OCI-LY7 (cell line): ENCODE results near the gene ENOSF1.

Source experiments
- EZH2phosphoT487 ChIP-seq: fragments of 200-600 bp; sonication (generic); IDR thresholded peaks from 2 replicates; pipeline ENCODE4 v1.6.1; 2018; ENCODE audit warnings: low read depth, borderline replicate concordance, mild to moderate bottlenecking, mixed run types, antibody characterized with exemption, low read length, moderate library complexity, mixed read lengths
- TF ChIP-seq, protein P1 (sequence below): fragments of 200-600 bp; sonication (generic); conservative IDR thresholded peaks from 2 replicates; pipeline ENCODE4 v1.5.1; 2014; ENCODE audit warnings: mild to moderate bottlenecking, antibody characterized with exemption, low read length, moderate library complexity, mixed read lengths

DNA sequence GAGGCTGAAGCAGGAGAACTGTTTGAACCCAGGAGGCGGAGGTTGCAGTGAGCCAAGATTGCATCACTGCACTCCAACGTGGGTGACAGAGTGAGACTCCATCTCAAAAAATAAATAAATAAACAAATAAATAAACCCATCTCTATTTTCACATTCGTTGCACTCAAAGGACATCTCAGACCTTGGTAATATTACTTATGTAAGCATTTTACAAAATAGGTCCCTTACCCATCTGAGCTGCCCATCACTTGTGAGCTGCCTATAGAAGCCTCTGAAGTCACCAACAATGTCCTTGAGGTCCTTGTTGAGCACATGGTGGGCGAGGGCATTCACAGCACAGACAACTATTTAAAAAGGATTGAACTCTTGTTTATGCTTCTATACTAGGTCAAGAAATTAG, 15.4 kb downstream of the ENOSF1 start:
- TF ChIP-seq, protein P1, sequence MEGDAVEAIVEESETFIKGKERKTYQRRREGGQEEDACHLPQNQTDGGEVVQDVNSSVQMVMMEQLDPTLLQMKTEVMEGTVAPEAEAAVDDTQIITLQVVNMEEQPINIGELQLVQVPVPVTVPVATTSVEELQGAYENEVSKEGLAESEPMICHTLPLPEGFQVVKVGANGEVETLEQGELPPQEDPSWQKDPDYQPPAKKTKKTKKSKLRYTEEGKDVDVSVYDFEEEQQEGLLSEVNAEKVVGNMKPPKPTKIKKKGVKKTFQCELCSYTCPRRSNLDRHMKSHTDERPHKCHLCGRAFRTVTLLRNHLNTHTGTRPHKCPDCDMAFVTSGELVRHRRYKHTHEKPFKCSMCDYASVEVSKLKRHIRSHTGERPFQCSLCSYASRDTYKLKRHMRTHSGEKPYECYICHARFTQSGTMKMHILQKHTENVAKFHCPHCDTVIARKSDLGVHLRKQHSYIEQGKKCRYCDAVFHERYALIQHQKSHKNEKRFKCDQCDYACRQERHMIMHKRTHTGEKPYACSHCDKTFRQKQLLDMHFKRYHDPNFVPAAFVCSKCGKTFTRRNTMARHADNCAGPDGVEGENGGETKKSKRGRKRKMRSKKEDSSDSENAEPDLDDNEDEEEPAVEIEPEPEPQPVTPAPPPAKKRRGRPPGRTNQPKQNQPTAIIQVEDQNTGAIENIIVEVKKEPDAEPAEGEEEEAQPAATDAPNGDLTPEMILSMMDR = no peak
- TF ChIP-seq EZH2phosphoT487 = no peak
